ENCODE results near the gene SPAAR.
A peak's percentile ranks its signal among the peaks of the same experiment; 100 is the strongest.
"Not testable (repeated sequence)": the region's sequence is repeated elsewhere in the genome, so short reads cannot be mapped to it uniquely, and the experiment has no call there.

The SPAAR gene

DNA sequence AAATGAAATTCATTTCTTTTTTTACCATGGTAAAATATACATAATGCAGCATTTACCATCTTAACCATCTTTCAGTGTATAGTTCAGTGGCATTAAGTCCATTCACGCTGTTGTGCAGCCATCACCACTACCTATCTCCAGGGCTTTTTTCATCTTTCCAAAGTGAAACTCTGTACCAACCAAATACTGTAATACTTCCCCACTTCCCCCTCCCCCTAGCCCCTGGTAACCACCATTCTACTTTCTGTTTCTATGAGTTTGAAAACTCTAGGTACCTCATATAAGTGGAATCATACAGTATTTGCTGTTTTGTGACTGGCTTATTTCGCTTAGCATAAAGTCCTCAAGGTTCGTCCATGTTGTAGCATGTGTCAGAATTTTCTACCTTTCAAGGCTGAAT lies 23.4 kb downstream of the SPAAR start:
- H3K9me3 ChIP-seq (ENCODE audit: insufficient read depth, low read depth, low read length), result no peaks in the 10 kb centered on the region
- peaks cover 11% of the 10 kb centered on the region for H3K4me1 ChIP-seq (ENCODE audit: insufficient read depth, low read length, poor library complexity, severe bottlenecking)
- H3K4me3 ChIP-seq (ENCODE audit: low read length, poor library complexity, severe bottlenecking), result no peak overlapping the region
- H3K79me2 ChIP-seq (ENCODE audit: insufficient read depth, low read length), result no peaks in the 10 kb centered on the region
- TF ChIP-seq EZH2phosphoT487 (IDR thresholded peaks at IDR 0.05; ENCODE audit: borderline replicate concordance), result no peak
- TF ChIP-seq, protein P1, sequence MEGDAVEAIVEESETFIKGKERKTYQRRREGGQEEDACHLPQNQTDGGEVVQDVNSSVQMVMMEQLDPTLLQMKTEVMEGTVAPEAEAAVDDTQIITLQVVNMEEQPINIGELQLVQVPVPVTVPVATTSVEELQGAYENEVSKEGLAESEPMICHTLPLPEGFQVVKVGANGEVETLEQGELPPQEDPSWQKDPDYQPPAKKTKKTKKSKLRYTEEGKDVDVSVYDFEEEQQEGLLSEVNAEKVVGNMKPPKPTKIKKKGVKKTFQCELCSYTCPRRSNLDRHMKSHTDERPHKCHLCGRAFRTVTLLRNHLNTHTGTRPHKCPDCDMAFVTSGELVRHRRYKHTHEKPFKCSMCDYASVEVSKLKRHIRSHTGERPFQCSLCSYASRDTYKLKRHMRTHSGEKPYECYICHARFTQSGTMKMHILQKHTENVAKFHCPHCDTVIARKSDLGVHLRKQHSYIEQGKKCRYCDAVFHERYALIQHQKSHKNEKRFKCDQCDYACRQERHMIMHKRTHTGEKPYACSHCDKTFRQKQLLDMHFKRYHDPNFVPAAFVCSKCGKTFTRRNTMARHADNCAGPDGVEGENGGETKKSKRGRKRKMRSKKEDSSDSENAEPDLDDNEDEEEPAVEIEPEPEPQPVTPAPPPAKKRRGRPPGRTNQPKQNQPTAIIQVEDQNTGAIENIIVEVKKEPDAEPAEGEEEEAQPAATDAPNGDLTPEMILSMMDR (conservative IDR thresholded peaks at IDR 0.05; ENCODE audit: low read length), result no peak
- no peaks in the 10 kb centered on the region for H3K9me2 ChIP-seq (replicated peaks; ENCODE audit: low read depth, low read length)
- H3K27me3 ChIP-seq (ENCODE audit: insufficient read depth, low read length, poor library complexity, severe bottlenecking), result no peaks in the 10 kb centered on the region
- H3F3A ChIP-seq (ENCODE audit: low read depth), result no peaks in the 10 kb centered on the region
- H2AFZ ChIP-seq (ENCODE audit: low read length), result 0 out of 2 replicates have a peak overlapping the region, but pooled peaks have one; percentile 37
- no peaks in the 10 kb centered on the region for H4K20me1 ChIP-seq (ENCODE audit: insufficient read depth, low read length, poor library complexity, severe bottlenecking)
- no peaks in the 10 kb centered on the region for H3K36me3 ChIP-seq (ENCODE audit: insufficient read depth, low read length)
- no peak overlapping the region for H3K9ac ChIP-seq (ENCODE audit: low read depth, low read length, poor library complexity, severe bottlenecking)
- H3K4me2 ChIP-seq (ENCODE audit: low read depth, low read length, poor library complexity, severe bottlenecking), result peak overlapping the region; percentile 14

DNA sequence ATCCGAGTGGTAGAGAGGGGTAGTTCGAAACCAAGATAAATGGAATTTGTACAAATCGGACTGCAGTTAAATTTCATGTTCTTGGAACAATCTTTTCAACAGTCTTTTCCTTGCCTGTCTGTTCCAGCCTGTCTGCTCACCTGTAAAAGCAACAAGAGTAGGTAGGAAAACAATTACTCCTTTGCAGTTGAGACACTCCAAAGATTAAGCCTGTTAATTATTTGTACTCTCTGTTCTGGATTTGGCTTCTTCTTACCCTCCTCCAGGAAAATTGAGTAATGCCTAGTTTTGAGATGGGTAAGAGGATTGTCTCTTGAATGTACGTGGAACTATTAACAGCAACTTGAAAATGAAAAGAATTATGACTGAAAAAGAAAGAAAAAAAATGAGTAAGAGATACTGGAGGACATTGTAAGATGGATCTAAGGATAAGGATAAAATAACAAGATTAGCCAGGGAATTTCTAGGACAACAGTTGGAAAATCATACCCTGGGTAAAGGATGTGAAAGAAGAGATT lies 24.3 kb downstream of the SPAAR start:
- no peak overlapping the region for H3K9ac ChIP-seq (ENCODE audit: low read depth, low read length, poor library complexity, severe bottlenecking)
- no peak overlapping the region for H3K4me2 ChIP-seq (ENCODE audit: low read depth, low read length, poor library complexity, severe bottlenecking)
- H3F3A ChIP-seq (ENCODE audit: low read depth), result no peaks in the 10 kb centered on the region
- peaks cover 19% of the 10 kb centered on the region for H3K4me1 ChIP-seq (ENCODE audit: insufficient read depth, low read length, poor library complexity, severe bottlenecking)
- no peaks in the 10 kb centered on the region for H3K79me2 ChIP-seq (ENCODE audit: insufficient read depth, low read length)
- TF ChIP-seq EZH2phosphoT487 (IDR thresholded peaks at IDR 0.05; ENCODE audit: borderline replicate concordance), result no peak
- TF ChIP-seq, protein P1 (conservative IDR thresholded peaks at IDR 0.05; ENCODE audit: low read length), result no peak
- H3K9me3 ChIP-seq (ENCODE audit: insufficient read depth, low read depth, low read length), result no peaks in the 10 kb centered on the region
- H3K36me3 ChIP-seq (ENCODE audit: insufficient read depth, low read length), result no peaks in the 10 kb centered on the region
- H4K20me1 ChIP-seq (ENCODE audit: insufficient read depth, low read length, poor library complexity, severe bottlenecking), result no peaks in the 10 kb centered on the region
- peak overlapping the region; percentile 37; the same call in 1 of the 2 replicates for H2AFZ ChIP-seq (ENCODE audit: low read length)
- H3K4me3 ChIP-seq (ENCODE audit: low read length, poor library complexity, severe bottlenecking), result no peak overlapping the region
- no peaks in the 10 kb centered on the region for H3K27me3 ChIP-seq (ENCODE audit: insufficient read depth, low read length, poor library complexity, severe bottlenecking)
- no peaks in the 10 kb centered on the region for H3K9me2 ChIP-seq (replicated peaks; ENCODE audit: low read depth, low read length)

DNA sequence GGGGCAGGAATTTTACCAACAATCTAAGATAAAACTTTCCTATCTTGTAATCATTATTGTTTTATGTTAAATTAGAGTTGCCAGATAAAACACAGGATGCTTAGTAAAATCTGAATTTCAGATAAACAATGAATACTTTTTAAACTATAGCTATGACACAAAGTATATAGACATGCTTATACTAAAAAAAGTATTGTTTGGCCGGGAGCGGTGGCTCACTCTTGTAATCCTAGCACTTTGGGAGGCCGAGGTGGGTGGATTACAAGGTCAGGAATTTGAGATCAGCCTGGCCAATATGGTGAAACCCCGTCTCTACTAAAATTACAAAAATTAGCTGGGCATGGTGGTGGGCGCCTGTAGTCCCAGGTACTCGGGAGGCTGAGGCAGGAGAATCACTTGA lies 24.8 kb downstream of the SPAAR start:
- H3K4me1 ChIP-seq (ENCODE audit: insufficient read depth, low read length, poor library complexity, severe bottlenecking), result peaks cover 23% of the 10 kb centered on the region
- H3K79me2 ChIP-seq (ENCODE audit: insufficient read depth, low read length); H4K20me1 ChIP-seq (ENCODE audit: insufficient read depth, low read length, poor library complexity, severe bottlenecking); H3K9me2 ChIP-seq (replicated peaks; ENCODE audit: low read depth, low read length); H3K9me3 ChIP-seq (ENCODE audit: insufficient read depth, low read depth, low read length); H3K27me3 ChIP-seq (ENCODE audit: insufficient read depth, low read length, poor library complexity, severe bottlenecking); H3K36me3 ChIP-seq (ENCODE audit: insufficient read depth, low read length); H3F3A ChIP-seq (ENCODE audit: low read depth); H3K4me3 ChIP-seq (ENCODE audit: low read length, poor library complexity, severe bottlenecking); H3K9ac ChIP-seq (ENCODE audit: low read depth, low read length, poor library complexity, severe bottlenecking); H3K4me2 ChIP-seq (ENCODE audit: low read depth, low read length, poor library complexity, severe bottlenecking); H2AFZ ChIP-seq (ENCODE audit: low read length): not testable (repeated sequence)

DNA sequence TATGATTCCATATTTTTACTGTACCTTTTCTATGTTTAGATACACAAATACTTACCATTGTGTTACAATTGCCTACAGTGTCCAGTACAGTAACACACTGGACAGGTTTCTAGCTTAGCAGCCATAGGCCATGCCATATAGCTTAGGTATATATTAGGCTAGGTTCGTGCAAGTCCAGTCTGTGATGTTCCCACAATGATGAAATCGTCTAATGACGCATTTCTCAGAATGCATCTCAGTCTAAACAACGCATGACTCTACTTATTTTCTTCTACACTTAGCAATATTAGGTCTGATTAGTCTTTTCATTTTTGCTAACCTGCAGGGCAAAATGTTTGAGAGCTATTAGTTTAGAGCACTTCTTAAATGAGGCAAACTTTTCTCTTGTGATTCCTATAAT lies 26.0 kb downstream of the SPAAR start:
- Histone ChIP-seq H3K79me2 (ENCODE audit: insufficient read depth, low read length) (no peaks in the 10 kb centered on the region), H3K9me2 (replicated peaks; ENCODE audit: low read depth, low read length) (no peaks in the 10 kb centered on the region), H4K20me1 (ENCODE audit: insufficient read depth, low read length, poor library complexity, severe bottlenecking) (no peaks in the 10 kb centered on the region), H3K4me2 (ENCODE audit: low read depth, low read length, poor library complexity, severe bottlenecking) (no peak overlapping the region), H3K9me3 (ENCODE audit: insufficient read depth, low read depth, low read length) (no peaks in the 10 kb centered on the region), H2AFZ (ENCODE audit: low read length) (no peak overlapping the region), H3K9ac (ENCODE audit: low read depth, low read length, poor library complexity, severe bottlenecking) (no peak overlapping the region), H3K4me1 (ENCODE audit: insufficient read depth, low read length, poor library complexity, severe bottlenecking) (peaks cover 35% of the 10 kb centered on the region), H3K27me3 (ENCODE audit: insufficient read depth, low read length, poor library complexity, severe bottlenecking) (no peaks in the 10 kb centered on the region), H3K36me3 (ENCODE audit: insufficient read depth, low read length) (no peaks in the 10 kb centered on the region), H3K4me3 (ENCODE audit: low read length, poor library complexity, severe bottlenecking) (no peak overlapping the region), H3F3A (ENCODE audit: low read depth) (no peaks in the 10 kb centered on the region)
- no peak for TF ChIP-seq EZH2phosphoT487 (IDR thresholded peaks at IDR 0.05; ENCODE audit: borderline replicate concordance)
- TF ChIP-seq, protein P1 (conservative IDR thresholded peaks at IDR 0.05; ENCODE audit: low read length), result no peak

All from Loucy (cell line).